Left ventricle myocardium inferior (tissue), 1 donor: Measurements from ENCODE around the gene RNPEP. TPM values are rescaled to one million over a fixed set of nuclear protein-coding genes. Genes with fewer than 3 reads are reported as not detected.

Experiments
- DNase-seq: peaks from one replicate; pipeline ENCODE4 v3.0.0-alpha.2; 2020
- H3K27ac ChIP-seq: fragments of 200-600 bp; replicated peaks from 2 replicates; pipeline ENCODE4 v1.8.0; 2021
- H3K27me3 ChIP-seq: fragments of 200-600 bp; 2 replicates; pipeline ENCODE4 v1.8.0; 2021; ENCODE audit warnings: low read depth
- H3K36me3 ChIP-seq: fragments of 200-600 bp; 2 replicates; pipeline ENCODE4 v1.8.0; 2021
- H3K4me1 ChIP-seq: fragments of 200-600 bp; 2 replicates; pipeline ENCODE4 v1.8.0; 2021
- H3K4me3 ChIP-seq: fragments of 200-600 bp; 2 replicates; pipeline ENCODE4 v1.8.0; 2021; ENCODE audit warnings: mild to moderate bottlenecking, moderate library complexity
- H3K9me3 ChIP-seq: fragments of 200-600 bp; replicated peaks from 2 replicates; pipeline ENCODE4 v1.8.0; 2021
- intact Hi-C: fragments of 100-400 bp; cut with micrococcal nuclease; formaldehyde crosslinking; loops from one replicate; pipeline ENCODE4 v1.11.0; 2022
- total RNA-seq: library from RNA; stranded (reverse); fragmentation: NEBNext Ultra II Directional; extraction: Animal tissue kit (Norgen Biotek cat#: 25700); gene quantifications from one replicate; pipeline ENCODE4 v1.2.1, GENCODE V29; 2021
- TF ChIP-seq, protein P1 (sequence below): fragments of 200-600 bp; IDR thresholded peaks from 2 replicates; pipeline ENCODE4 v1.8.0; 2021; ENCODE audit warnings: antibody characterized with exemption, mild to moderate bottlenecking, borderline replicate concordance
- donor health status: DM: no; HTN: yes; CAD: no; lungs with severe emphysema.

The RNPEP gene
- total RNA-seq, 1 donor from 2014 or later, result 16.6 TPM

DNA sequence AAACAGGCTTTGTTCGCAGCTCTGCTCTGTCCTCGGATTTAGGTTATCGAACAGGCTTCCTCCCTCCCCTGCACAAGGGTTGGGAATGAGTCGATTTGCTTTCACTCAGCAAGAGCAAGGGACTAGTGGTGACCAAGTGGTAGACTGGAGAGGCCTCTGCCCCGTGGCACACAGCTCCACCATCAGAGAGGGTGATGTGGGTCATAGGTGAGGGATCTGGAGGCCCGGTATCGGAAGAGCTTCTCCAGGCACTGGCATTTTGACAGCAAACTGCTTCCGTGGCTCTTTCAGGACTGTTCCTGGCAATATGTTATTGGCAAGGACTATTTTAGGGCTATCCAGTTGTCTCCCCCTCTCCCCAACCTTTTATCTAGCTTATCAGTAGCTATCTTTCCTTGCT lies 24.9 kb downstream of the RNPEP start:
- no peak for DNase-seq
- Histone ChIP-seq H3K4me1 (peaks cover 23% of the 10 kb centered on the region), H3K4me3 (no peak overlapping the region), H3K36me3 (peaks cover 53% of the 10 kb centered on the region), H3K27ac (no peak overlapping the region), H3K9me3 (no peaks in the 10 kb centered on the region), H3K27me3 (no peaks in the 10 kb centered on the region)
- TF ChIP-seq, protein P1, sequence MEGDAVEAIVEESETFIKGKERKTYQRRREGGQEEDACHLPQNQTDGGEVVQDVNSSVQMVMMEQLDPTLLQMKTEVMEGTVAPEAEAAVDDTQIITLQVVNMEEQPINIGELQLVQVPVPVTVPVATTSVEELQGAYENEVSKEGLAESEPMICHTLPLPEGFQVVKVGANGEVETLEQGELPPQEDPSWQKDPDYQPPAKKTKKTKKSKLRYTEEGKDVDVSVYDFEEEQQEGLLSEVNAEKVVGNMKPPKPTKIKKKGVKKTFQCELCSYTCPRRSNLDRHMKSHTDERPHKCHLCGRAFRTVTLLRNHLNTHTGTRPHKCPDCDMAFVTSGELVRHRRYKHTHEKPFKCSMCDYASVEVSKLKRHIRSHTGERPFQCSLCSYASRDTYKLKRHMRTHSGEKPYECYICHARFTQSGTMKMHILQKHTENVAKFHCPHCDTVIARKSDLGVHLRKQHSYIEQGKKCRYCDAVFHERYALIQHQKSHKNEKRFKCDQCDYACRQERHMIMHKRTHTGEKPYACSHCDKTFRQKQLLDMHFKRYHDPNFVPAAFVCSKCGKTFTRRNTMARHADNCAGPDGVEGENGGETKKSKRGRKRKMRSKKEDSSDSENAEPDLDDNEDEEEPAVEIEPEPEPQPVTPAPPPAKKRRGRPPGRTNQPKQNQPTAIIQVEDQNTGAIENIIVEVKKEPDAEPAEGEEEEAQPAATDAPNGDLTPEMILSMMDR, result no peak
- intact Hi-C loops, result loop anchor here (5.0 kb wide), 1 partner anchor 110 kb away; no protein-coding TSS in a partner anchor

DNA sequence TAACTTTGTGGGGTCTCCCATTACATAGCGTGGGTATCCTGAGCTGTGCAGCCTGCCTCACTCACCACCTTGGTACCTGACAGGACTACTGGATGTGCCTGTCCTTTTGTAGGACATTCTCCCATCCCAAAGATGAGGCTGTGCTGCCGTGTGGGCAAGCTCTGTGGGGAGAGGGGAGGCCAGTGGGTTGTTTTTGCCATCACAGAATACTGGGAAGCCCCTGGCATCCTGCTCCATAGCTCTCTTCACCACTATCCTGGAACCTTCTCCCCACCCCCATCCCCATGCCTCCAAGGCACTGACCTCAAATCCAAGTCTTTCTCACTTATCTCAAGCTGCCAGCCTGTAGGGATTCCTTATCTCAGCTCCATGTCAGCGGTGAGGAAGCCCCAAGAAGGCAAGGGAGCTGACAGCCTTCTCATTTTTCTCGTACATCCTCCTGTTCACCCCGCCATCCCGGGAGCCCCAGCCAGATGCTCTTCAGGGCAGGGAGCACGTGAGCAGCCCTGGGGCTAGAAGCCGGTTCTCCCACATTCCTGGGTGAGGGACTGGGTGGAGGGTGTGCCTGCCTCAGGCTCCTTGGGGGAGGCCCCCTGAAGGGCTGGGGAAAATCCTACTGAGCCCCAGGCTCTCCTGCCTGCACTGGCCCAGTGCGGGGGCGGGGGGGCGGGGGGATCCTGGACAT lies 25.5 kb downstream of the RNPEP start:
- Histone ChIP-seq H3K4me3 (no peak overlapping the region), H3K9me3 (no peaks in the 10 kb centered on the region), H3K36me3 (peaks cover 46% of the 10 kb centered on the region), H3K4me1 (peaks cover 23% of the 10 kb centered on the region), H3K27me3 (no peaks in the 10 kb centered on the region), H3K27ac (no peak overlapping the region)
- no peak for DNase-seq
- TF ChIP-seq, protein P1, result no peak
- intact Hi-C loops, result loop anchor here (5.0 kb wide), 1 partner anchor 109 kb away; no protein-coding TSS in a partner anchor

- Histone ChIP-seq H3K9me3 (no peaks in the 10 kb centered on the region), H3K27ac (no peak overlapping the region), H3K27me3 (no peaks in the 10 kb centered on the region), H3K4me3 (no peak overlapping the region), H3K4me1 (peaks cover 23% of the 10 kb centered on the region), H3K36me3 (peaks cover 30% of the 10 kb centered on the region)
- intact Hi-C loops, result loop anchor here (5.0 kb wide), 1 partner anchor 108 kb away; no protein-coding TSS in a partner anchor
- peak; percentile 43 for DNase-seq
- TF ChIP-seq, protein P1, result peak; percentile 92
Observed at GRCh38 chr1:202009326-202010179, 27.1 kb downstream of the RNPEP start.

- Histone ChIP-seq H3K36me3 (peaks cover 22% of the 10 kb centered on the region), H3K4me1 (peaks cover 23% of the 10 kb centered on the region), H3K4me3 (no peak within 1 kb of the TSS), H3K27me3 (no peaks in the 10 kb centered on the region), H3K27ac (no peak within 1 kb of the TSS), H3K9me3 (no peaks in the 10 kb centered on the region)
- TF ChIP-seq, protein P1, result no peak
- intact Hi-C loops, result no loop called here
- no peak for DNase-seq
Observed at GRCh38 chr1:202010180-202011015, 27.9 kb downstream of the RNPEP start, which contains the start of gene ELF3. Gene ELF3, plus strand, starts transcription at chr1:202010587. Its CDS starts 550 bp downstream, at chr1:202011137.

DNA sequence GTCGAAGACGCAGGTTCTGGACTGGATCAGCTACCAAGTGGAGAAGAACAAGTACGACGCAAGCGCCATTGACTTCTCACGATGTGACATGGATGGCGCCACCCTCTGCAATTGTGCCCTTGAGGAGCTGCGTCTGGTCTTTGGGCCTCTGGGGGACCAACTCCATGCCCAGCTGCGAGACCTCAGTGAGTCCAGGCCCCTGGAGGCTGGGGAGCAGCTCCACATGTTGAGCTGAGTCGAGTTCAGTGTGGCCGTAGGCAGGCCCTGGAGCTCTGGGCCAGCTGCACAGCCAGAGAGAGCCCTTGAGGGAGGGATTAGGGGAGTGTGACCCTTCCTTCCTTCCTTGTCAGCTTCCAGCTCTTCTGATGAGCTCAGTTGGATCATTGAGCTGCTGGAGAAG lies 29.5 kb downstream of the RNPEP start:
- no peaks in the 10 kb centered on the region for H3K9me3 ChIP-seq
- H3K4me3 ChIP-seq, result no peak overlapping the region
- peaks cover 14% of the 10 kb centered on the region for H3K4me1 ChIP-seq
- TF ChIP-seq, protein P1, result no peak
- H3K27ac ChIP-seq, result no peak overlapping the region
- peaks cover 6% of the 10 kb centered on the region for H3K36me3 ChIP-seq
- H3K27me3 ChIP-seq, result no peaks in the 10 kb centered on the region
- intact Hi-C loops, result no loop called here
- no peak for DNase-seq
